NT2/D1 (cell line): ENCODE results near the gene NUDT1.

Experiments
- DNase-seq: peaks from one replicate; pipeline ENCODE4 v3.0.0-alpha.2; 2011; ENCODE audit warnings: low read depth, low spot score
- H3K27me3 ChIP-seq: 2 replicates; pipeline ENCODE4 v1.6.0; 2011; ENCODE audit warnings: mild to moderate bottlenecking; ENCODE audit not compliant: insufficient read length, insufficient read depth
- H3K36me3 ChIP-seq: 2 replicates; pipeline ENCODE4 v1.6.1; 2011; ENCODE audit warnings: mild to moderate bottlenecking, low read length, mixed read lengths; ENCODE audit not compliant: insufficient read depth, insufficient read length
- H3K4me1 ChIP-seq: 2 replicates; pipeline ENCODE4 v1.5.1; 2011; ENCODE audit not compliant: insufficient read depth, insufficient read length
- H3K4me3 ChIP-seq: 2 replicates; pipeline ENCODE4 v1.5.1; 2011; ENCODE audit warnings: low read depth; ENCODE audit not compliant: insufficient read length
- H3K9ac ChIP-seq: 2 replicates; pipeline ENCODE4 v1.6.0; 2011; ENCODE audit warnings: low read depth; ENCODE audit not compliant: insufficient read length
- H3K9me3 ChIP-seq: 2 replicates; pipeline ENCODE4 v1.5.1; 2011; ENCODE audit warnings: mild to moderate bottlenecking, low read length; ENCODE audit not compliant: insufficient read depth
- SUZ12 ChIP-seq: IDR thresholded peaks from 2 replicates; pipeline ENCODE4 v1.6.1; 2011; ENCODE audit not compliant: insufficient read length, insufficient read depth; ENCODE audit errors: extremely low read depth
- YY1 ChIP-seq: IDR thresholded peaks from 2 replicates; pipeline ENCODE4 v1.6.1; 2011; ENCODE audit not compliant: insufficient read length, insufficient read depth
- ZNF274 ChIP-seq: IDR thresholded peaks from 2 replicates; pipeline ENCODE4 v1.6.1; 2011; ENCODE audit warnings: mild to moderate bottlenecking, low read depth, low read length

The NUDT1 gene

GRCh38 chr7:2214636-2215035 lies 27.4 kb upstream of the NUDT1 start:
- Histone ChIP-seq H3K4me1 (no peaks in the 10 kb centered on the region), H3K27me3 (no peaks in the 10 kb centered on the region), H3K4me3 (no peak overlapping the region), H3K9me3 (peaks cover 8% of the 10 kb centered on the region; the same call in 1 of the 2 replicates), H3K9ac (no peak overlapping the region), H3K36me3 (peaks cover 97% of the 10 kb centered on the region)
- TF ChIP-seq ZNF274 = no peak
- no peak for TF ChIP-seq YY1
- TF ChIP-seq SUZ12 = no peak
- no peak for DNase-seq

DNA sequence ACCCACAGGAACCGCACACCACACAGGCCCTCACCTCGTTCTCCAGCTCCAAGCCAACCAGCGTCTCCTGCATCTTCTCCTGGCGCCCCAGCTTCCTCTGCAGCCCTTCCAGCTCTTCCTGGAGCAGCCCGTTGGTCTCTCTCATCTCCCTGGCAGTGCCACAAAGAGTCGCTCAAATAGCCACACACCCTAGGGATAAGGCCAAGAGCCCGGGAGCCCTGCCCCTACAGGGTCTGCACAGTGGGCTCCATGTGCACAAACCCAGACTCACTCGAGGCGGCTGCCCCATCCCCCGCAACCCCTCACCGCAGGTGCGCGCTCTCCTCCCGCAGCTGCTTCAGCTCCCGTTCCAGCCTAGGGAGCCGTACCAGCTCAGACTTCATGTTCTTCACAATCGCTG lies 26.2 kb upstream of the NUDT1 start:
- no peaks in the 10 kb centered on the region for H3K27me3 ChIP-seq
- H3K4me1 ChIP-seq = no peaks in the 10 kb centered on the region
- no peak overlapping the region for H3K4me3 ChIP-seq
- H3K9me3 ChIP-seq = peaks cover 8% of the 10 kb centered on the region; the same call in 1 of the 2 replicates
- no peak for TF ChIP-seq YY1
- TF ChIP-seq ZNF274 = no peak
- no peak overlapping the region for H3K9ac ChIP-seq
- DNase-seq = no peak
- H3K36me3 ChIP-seq = peaks cover 97% of the 10 kb centered on the region

- H3K9ac ChIP-seq = no peak overlapping the region
- H3K27me3 ChIP-seq = no peaks in the 10 kb centered on the region
- TF ChIP-seq YY1 (no peak), ZNF274 (no peak), SUZ12 (no peak)
- peaks cover 8% of the 10 kb centered on the region; the same call in 1 of the 2 replicates for H3K9me3 ChIP-seq
- no peak overlapping the region for H3K4me3 ChIP-seq
- no peak for DNase-seq
- H3K36me3 ChIP-seq = peaks cover 97% of the 10 kb centered on the region
- H3K4me1 ChIP-seq = no peaks in the 10 kb centered on the region
These were observed 24.8 kb upstream of the NUDT1 start for GRCh38 chr7:2217206-2217605.

GRCh38 chr7:2217716-2218443 lies 24.1 kb upstream of the NUDT1 start:
- no peaks in the 10 kb centered on the region for H3K4me1 ChIP-seq
- peaks cover 97% of the 10 kb centered on the region for H3K36me3 ChIP-seq
- no peak overlapping the region for H3K4me3 ChIP-seq
- H3K9me3 ChIP-seq = peaks cover 4% of the 10 kb centered on the region; the same call in 1 of the 2 replicates
- H3K27me3 ChIP-seq = no peaks in the 10 kb centered on the region
- H3K9ac ChIP-seq = no peak overlapping the region
- TF ChIP-seq YY1 (no peak), SUZ12 (no peak), ZNF274 (no peak)
- DNase-seq = no peak

DNA sequence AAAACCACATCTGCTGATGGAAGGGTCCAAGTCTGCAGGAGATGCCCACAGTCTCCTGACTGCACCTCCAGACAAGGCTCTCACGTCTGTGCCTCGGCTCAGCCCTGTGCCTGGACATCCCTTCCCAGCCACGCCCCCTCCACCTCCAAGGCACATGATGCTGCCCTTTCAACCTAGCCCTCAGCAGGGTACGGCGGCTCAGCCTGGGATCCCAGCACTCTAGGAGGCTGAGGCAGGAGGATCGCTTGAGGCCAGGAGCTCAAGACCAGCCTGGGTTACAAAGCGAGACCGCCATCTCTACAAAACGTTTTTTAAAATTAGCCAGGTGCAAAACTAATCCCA lies 23.6 kb upstream of the NUDT1 start:
- Histone ChIP-seq H3K9me3 (no peaks in the 10 kb centered on the region), H3K4me1 (no peaks in the 10 kb centered on the region), H3K9ac (no peak overlapping the region), H3K27me3 (no peaks in the 10 kb centered on the region), H3K36me3 (peaks cover 97% of the 10 kb centered on the region), H3K4me3 (no peak overlapping the region)
- DNase-seq = no peak
- TF ChIP-seq ZNF274 = no peak
- no peak for TF ChIP-seq SUZ12
- TF ChIP-seq YY1 = no peak

DNA sequence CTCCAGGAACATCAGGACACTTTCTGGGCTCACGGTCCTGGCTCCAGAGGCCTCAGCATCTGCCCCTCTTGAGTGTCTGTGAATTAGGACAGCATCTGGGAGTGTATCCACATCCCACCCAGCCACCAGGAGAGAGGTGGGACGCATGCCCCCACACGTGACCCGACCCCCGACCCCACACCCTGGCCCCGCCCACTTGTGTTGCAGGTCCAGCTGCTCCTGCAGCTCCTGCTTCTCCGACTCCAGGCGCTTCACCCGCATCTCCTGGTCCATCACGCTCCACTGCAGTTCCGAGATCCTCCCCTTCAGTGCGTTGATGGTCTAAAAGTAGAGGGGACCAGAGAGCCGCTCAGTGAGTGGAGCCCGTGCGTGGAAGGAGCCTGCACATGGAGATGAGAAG lies 22.9 kb upstream of the NUDT1 start:
- no peak overlapping the region for H3K4me3 ChIP-seq
- H3K27me3 ChIP-seq = no peaks in the 10 kb centered on the region
- no peaks in the 10 kb centered on the region for H3K4me1 ChIP-seq
- H3K9ac ChIP-seq = no peak overlapping the region
- peaks cover 97% of the 10 kb centered on the region for H3K36me3 ChIP-seq
- H3K9me3 ChIP-seq = no peaks in the 10 kb centered on the region
- TF ChIP-seq SUZ12 (no peak), ZNF274 (no peak), YY1 (no peak)
- DNase-seq = no peak

DNA sequence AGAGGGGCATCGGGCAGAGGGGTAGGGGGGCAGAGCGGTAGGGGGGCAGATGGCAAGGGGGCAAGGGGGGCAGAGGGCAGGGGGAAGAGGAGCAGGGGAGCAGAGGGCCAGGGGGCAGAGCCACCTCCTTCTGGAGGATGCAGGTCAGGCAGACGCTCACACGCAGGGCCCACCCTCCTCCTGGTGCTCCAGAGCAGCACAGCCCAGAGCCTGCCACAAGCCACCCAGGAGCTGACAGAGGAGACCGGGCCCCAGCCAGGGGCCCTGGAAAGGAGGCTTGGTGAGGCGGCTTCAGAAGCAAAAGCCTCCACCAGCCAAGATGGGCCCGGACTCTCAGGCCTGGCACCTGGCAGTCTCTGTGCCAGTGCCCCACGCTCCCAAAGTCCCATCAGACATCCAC lies 22.4 kb upstream of the NUDT1 start:
- Histone ChIP-seq H3K9ac (no peak overlapping the region), H3K36me3 (peaks cover 97% of the 10 kb centered on the region), H3K4me3 (no peak overlapping the region), H3K9me3 (no peaks in the 10 kb centered on the region), H3K27me3 (no peaks in the 10 kb centered on the region), H3K4me1 (no peaks in the 10 kb centered on the region)
- no peak for TF ChIP-seq YY1
- TF ChIP-seq ZNF274 = no peak
- TF ChIP-seq SUZ12 = no peak
- DNase-seq = no peak

DNA sequence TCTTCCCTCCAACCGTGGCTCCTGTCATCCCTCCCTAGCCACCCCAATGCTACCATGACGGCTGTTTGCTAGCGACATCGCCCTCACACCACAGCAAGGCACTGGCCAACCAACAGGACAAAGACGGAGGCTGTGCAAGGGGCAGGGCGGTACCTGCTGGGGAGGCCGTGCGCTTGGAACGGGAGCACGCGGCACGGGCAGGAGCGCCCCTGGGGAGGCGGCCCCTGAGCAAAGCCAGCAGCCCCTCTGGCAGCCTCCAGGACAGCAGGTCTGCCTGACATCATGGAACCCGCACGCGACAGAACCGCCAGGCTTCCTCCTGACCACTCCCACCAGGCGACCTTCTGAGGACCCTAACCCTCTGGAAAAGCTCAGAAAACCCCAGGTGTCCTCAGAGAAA lies 22.0 kb upstream of the NUDT1 start:
- no peak overlapping the region for H3K4me3 ChIP-seq
- no peaks in the 10 kb centered on the region for H3K9me3 ChIP-seq
- no peak overlapping the region for H3K9ac ChIP-seq
- TF ChIP-seq SUZ12 (no peak), ZNF274 (no peak), YY1 (no peak)
- no peaks in the 10 kb centered on the region for H3K27me3 ChIP-seq
- H3K36me3 ChIP-seq = peaks cover 97% of the 10 kb centered on the region
- H3K4me1 ChIP-seq = no peaks in the 10 kb centered on the region
- DNase-seq = no peak
